Activated CD8-positive, alpha-beta T cell treated with anti-CD3 and anti-CD28 coated beads for 36 hours (primary cell): ENCODE results near the gene ZSWIM4. TPM values are rescaled to one million over a fixed set of nuclear protein-coding genes. Genes with fewer than 3 reads are reported as not detected.

Source experiments
- ATAC-seq: fragments of 200-7000 bp; cut with Tn5 transposase; one replicate; pipeline ENCODE4 v1.10.0; 2021; ENCODE audit warnings: mild to moderate bottlenecking, moderate library complexity
- CTCF ChIA-PET: fragments of 350-600 bp; sonication (Branson Sonifier 250); formaldehyde crosslinking; loops from one replicate; lab custom pipeline; 2021; ENCODE audit warnings: antibody characterized with exemption; lab: Charles Lee
- POLR2A ChIA-PET: fragments of 350-600 bp; sonication (Branson Sonifier 250); formaldehyde crosslinking; loops from one replicate; lab custom pipeline; 2021; ENCODE audit warnings: antibody characterized with exemption; lab: Charles Lee
- DNase-seq: peaks from one replicate; pipeline ENCODE4 v3.0.0-alpha.2; 2020
- H3K27ac Mint-ChIP-seq: one replicate; pipeline ENCODE4 v1.8.0; 2021; ENCODE audit warnings: mild to moderate bottlenecking, mixed read lengths
- H3K27me3 Mint-ChIP-seq: one replicate; pipeline ENCODE4 v1.8.0; 2021; ENCODE audit warnings: mixed read lengths
- H3K36me3 Mint-ChIP-seq: one replicate; pipeline ENCODE4 v1.8.0; 2021; ENCODE audit warnings: low read depth, mixed read lengths
- H3K4me1 Mint-ChIP-seq: one replicate; pipeline ENCODE4 v1.8.0; 2021; ENCODE audit warnings: low read depth, mixed read lengths
- H3K4me3 Mint-ChIP-seq: one replicate; pipeline ENCODE4 v1.8.0; 2021; ENCODE audit warnings: mild to moderate bottlenecking, moderate library complexity, mixed read lengths
- H3K9me3 Mint-ChIP-seq: one replicate; pipeline ENCODE4 v1.8.0; 2021; ENCODE audit warnings: mixed read lengths
- intact Hi-C: fragments of 100-400 bp; cut with micrococcal nuclease; formaldehyde crosslinking; loops from one replicate; pipeline ENCODE4 v1.10.0; 2022
- total RNA-seq, 2 experiments: library from RNA; stranded (reverse); gene quantifications; one replicate each; pipeline ENCODE4 v1.2.3, GENCODE V29; 2021
- TF ChIP-seq, protein P1 (sequence below): fragments of 200-600 bp; IDR thresholded peaks from one replicate; pipeline ENCODE4 v1.8.0; 2022; ENCODE audit warnings: antibody characterized with exemption, mild to moderate bottlenecking

Gene ZSWIM4
- total RNA-seq, 2 experiments from 2014 or later, result 6.6 to 6.8 TPM

DNA sequence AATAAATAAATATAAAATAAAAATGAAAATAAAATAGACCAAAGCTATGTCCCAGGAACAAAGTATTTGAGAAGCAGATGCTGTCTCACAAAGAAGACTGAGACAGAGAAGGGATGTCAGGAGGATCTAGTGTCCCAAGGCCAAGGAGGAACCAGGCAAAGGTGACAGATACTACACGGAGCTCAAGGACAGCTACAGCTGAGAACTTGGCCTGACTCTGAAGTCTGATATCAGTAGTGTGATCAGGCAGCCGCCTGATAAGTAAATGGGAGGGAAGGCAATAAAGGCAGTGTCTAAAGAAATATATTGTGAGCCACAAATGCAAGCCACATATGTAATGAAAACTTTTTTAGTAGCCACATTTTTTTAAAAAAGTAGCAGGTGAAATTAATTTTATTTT lies 61.3 kb downstream of the ZSWIM4 start:
- ChIA-PET CTCF (interaction anchor here (0.9 to 1.6 kb wide), 3 partner anchors 17 to 267 kb away, joined by 3 to 4 read pairs (median 4); no protein-coding TSS in a partner anchor), POLR2A (no interaction called here)
- Mint-ChIP-seq H3K27ac (no peak overlapping the region), H3K27me3 (no peaks in the 10 kb centered on the region), H3K4me3 (no peak overlapping the region), H3K9me3 (no peaks in the 10 kb centered on the region), H3K4me1 (peaks cover 18% of the 10 kb centered on the region), H3K36me3 (no peaks in the 10 kb centered on the region)
- intact Hi-C loops, result no loop called here
- ATAC-seq (no peak), DNase-seq (no peak)
- TF ChIP-seq, protein P1, sequence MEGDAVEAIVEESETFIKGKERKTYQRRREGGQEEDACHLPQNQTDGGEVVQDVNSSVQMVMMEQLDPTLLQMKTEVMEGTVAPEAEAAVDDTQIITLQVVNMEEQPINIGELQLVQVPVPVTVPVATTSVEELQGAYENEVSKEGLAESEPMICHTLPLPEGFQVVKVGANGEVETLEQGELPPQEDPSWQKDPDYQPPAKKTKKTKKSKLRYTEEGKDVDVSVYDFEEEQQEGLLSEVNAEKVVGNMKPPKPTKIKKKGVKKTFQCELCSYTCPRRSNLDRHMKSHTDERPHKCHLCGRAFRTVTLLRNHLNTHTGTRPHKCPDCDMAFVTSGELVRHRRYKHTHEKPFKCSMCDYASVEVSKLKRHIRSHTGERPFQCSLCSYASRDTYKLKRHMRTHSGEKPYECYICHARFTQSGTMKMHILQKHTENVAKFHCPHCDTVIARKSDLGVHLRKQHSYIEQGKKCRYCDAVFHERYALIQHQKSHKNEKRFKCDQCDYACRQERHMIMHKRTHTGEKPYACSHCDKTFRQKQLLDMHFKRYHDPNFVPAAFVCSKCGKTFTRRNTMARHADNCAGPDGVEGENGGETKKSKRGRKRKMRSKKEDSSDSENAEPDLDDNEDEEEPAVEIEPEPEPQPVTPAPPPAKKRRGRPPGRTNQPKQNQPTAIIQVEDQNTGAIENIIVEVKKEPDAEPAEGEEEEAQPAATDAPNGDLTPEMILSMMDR, result no peak

DNA sequence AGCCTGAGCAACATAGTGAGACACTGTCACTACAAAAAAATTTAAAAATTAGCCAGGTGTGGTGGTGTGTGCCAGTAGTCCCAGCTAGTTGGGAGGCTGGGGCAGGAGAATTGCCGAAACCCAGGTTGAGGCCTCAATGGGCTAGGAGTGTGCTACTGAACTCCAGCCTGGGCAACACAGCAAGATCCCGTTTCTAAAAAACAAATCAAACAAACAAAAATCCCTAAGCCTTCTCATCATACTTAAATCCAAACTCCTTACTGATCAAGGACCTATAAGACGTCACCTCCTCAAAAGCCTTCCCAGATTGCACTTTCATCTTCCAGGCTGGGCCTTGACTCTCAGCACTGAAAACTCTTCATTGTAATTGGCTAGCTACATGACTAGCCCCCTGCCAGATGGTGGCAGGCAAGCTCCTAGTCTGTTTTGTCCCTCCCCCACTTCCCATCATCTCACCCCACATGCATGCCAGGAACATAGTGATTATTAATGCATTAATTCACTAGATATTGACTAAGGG lies 64.2 kb downstream of the ZSWIM4 start:
- intact Hi-C loops, result no loop called here
- no peak for DNase-seq
- TF ChIP-seq, protein P1, result no peak
- POLR2A ChIA-PET, result interaction anchor here (6.1 kb wide), 1 partner anchor 11 kb away, joined by 58 read pairs; no protein-coding TSS in a partner anchor
- peaks cover 9% of the 10 kb centered on the region for H3K27me3 Mint-ChIP-seq
- ATAC-seq, result no peak
- H3K27ac Mint-ChIP-seq, result peak overlapping the region; percentile 26
- peaks cover 32% of the 10 kb centered on the region for H3K4me1 Mint-ChIP-seq
- no peaks in the 10 kb centered on the region for H3K9me3 Mint-ChIP-seq
- H3K36me3 Mint-ChIP-seq, result no peaks in the 10 kb centered on the region
- H3K4me3 Mint-ChIP-seq, result no peak overlapping the region
- CTCF ChIA-PET, result interaction anchor here (0.7 to 5.7 kb wide), 3 partner anchors 24 to 75 kb away, joined by 4 to 58 read pairs (median 56); partner anchors contain the start of gene ZSWIM4

DNA sequence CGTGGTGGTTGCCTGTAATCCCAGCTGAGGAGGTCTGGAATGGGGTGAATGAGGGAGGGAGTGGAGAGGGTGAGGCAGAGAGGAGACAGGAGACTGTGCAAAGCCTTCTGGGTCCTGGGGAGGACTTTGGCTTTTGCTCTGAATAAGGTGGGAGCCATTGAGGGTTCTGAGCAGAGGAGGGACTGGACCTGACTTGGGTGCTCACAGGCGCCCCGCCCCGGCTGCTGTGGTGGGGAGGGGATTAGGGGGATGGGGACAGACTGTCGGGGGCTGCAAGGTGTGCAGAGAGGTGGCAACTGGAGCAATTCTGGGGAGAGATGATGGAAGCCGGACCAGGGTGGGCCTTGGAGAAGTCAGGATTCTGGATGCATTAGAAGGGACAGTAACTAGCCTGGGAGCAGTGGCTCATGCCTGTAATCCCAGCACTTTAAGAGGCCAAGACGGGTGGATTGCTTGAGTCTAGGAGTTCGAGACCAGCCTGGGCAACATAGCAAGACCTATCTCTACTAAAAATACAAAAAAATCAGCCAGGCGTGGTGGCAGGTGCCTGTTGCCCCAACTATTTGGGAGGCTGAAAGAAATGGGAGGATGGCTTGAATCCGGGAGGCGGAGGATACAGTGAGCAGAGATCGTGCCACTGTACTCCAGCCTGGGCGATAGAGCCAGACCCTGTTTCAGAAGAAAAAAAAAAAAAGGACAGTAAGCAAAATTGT lies 65.6 kb downstream of the ZSWIM4 start:
- peak overlapping the region; percentile 99 for H3K27ac Mint-ChIP-seq
- POLR2A ChIA-PET, result interaction anchor here (0.8 to 6.1 kb wide), 8 partner anchors 8 to 144 kb away, joined by 3 to 58 read pairs (median 3); no protein-coding TSS in a partner anchor
- DNase-seq, result no peak
- no peaks in the 10 kb centered on the region for H3K36me3 Mint-ChIP-seq
- TF ChIP-seq, protein P1, result no peak
- peaks cover 36% of the 10 kb centered on the region for H3K4me1 Mint-ChIP-seq
- ATAC-seq, result no peak
- CTCF ChIA-PET, result interaction anchor here (1.1 to 5.7 kb wide), 14 partner anchors 8 to 325 kb away, joined by 3 to 160 read pairs (median 12); partner anchors contain the start of genes C19orf53 and ZSWIM4
- intact Hi-C loops, result loop anchor here (10.0 kb wide), 1 partner anchor 266 kb away; no protein-coding TSS in a partner anchor
- peaks cover 13% of the 10 kb centered on the region for H3K27me3 Mint-ChIP-seq
- H3K4me3 Mint-ChIP-seq, result peak overlapping the region; percentile 90
- H3K9me3 Mint-ChIP-seq, result no peaks in the 10 kb centered on the region

DNA sequence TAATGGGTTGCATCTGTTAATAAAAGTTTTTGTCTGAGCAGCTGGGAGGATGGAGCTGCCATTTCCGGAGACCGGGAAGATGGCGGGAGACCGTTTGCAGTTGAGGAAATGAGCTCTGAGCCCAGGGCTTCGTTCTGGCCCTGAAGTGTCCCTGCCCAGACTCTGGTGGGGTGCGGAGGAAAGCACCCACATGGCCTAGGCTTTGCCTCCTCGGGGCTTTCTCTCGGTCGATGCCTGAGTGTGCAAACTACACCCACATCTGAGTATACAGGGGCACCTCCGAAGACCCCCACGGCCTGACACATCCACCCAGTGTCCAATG lies 66.1 kb downstream of the ZSWIM4 start:
- ChIA-PET POLR2A (interaction anchor here (0.8 to 6.1 kb wide), 8 partner anchors 8 to 144 kb away, joined by 3 to 58 read pairs (median 3); no protein-coding TSS in a partner anchor), CTCF (interaction anchor here (1.1 to 5.7 kb wide), 14 partner anchors 8 to 324 kb away, joined by 3 to 160 read pairs (median 12); partner anchors contain the start of genes C19orf53 and ZSWIM4)
- intact Hi-C loops, result loop anchor here (10.0 kb wide), 1 partner anchor 267 kb away; no protein-coding TSS in a partner anchor
- TF ChIP-seq, protein P1, result no peak
- peaks cover 17% of the 10 kb centered on the region for H3K27me3 Mint-ChIP-seq
- no peaks in the 10 kb centered on the region for H3K9me3 Mint-ChIP-seq
- peak; percentile 52 for ATAC-seq
- peak; percentile 69 for DNase-seq
- peaks cover 39% of the 10 kb centered on the region for H3K4me1 Mint-ChIP-seq
- peak overlapping the region; percentile 90 for H3K4me3 Mint-ChIP-seq
- H3K27ac Mint-ChIP-seq, result peak overlapping the region; percentile 99
- no peaks in the 10 kb centered on the region for H3K36me3 Mint-ChIP-seq
